GM12872 (cell line): ENCODE measurements around the gene F5.

Experiments used
- TF ChIP-seq, protein P1 (sequence below): IDR thresholded peaks from 3 replicates; pipeline ENCODE4 v1.5.1; 2011; ENCODE audit warnings: low read depth, mild to moderate bottlenecking, low read length, moderate library complexity; ENCODE audit not compliant: insufficient read depth

F5 gene

DNA sequence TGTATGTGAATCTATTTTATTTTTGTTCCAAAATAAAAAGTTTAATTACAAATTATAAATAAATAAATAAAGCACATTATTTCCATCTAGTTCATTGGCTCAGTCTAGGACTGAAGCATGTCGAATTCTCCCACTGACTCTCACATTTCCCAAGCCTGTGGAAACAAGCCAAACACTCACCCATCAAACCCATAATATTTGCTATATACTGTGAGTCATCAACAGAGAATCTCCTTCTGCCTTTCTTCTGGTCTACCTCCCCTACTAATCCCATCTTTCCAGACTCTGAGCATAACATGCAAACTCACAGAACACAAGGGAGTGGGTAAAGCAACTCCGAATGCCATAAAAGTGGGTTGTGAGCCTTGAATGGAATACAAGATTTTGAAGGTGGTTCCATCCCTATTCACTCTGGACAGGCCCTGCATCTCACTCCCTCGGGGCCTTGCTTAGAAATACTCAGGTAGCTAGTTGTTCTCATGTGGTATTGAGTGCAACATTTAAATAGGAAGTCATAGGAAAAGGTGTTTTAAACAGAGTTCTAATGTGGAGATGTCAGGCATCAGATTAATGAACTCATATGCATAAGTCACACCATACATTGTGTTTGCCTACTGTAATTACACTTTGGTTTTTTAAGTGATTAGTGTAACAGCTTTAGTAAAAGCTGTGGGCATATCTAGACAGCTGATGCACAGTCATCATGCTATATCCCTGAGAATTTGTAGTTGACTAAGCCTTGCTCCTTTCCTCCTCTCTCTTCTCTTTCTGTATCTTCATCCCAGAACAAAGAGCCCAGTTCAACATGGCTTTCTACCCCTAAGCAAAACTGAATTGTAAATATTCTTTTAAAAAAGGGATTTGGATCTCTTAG is 47.0 kb downstream of the F5 start:
- TF ChIP-seq, protein P1, sequence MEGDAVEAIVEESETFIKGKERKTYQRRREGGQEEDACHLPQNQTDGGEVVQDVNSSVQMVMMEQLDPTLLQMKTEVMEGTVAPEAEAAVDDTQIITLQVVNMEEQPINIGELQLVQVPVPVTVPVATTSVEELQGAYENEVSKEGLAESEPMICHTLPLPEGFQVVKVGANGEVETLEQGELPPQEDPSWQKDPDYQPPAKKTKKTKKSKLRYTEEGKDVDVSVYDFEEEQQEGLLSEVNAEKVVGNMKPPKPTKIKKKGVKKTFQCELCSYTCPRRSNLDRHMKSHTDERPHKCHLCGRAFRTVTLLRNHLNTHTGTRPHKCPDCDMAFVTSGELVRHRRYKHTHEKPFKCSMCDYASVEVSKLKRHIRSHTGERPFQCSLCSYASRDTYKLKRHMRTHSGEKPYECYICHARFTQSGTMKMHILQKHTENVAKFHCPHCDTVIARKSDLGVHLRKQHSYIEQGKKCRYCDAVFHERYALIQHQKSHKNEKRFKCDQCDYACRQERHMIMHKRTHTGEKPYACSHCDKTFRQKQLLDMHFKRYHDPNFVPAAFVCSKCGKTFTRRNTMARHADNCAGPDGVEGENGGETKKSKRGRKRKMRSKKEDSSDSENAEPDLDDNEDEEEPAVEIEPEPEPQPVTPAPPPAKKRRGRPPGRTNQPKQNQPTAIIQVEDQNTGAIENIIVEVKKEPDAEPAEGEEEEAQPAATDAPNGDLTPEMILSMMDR: no peak

DNA sequence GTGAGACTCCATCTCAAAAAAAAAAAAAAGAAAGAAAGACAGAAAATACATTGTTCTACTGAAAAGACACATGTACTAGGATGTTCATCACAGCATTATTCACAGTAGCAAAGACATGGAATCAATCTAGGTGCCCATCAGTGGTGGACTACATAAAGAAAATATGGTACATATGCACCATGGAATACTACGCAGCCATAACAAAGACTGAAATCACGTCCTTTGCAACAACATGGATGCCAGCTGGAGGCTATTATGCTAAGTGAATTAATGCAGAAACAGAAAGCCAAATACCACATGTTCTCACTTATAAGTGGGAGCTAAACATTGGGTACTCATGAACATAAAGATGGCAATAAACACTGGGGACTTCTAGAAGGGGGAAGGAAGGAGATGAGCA is 51.6 kb downstream of the F5 start:
- TF ChIP-seq, protein P1: no peak

DNA sequence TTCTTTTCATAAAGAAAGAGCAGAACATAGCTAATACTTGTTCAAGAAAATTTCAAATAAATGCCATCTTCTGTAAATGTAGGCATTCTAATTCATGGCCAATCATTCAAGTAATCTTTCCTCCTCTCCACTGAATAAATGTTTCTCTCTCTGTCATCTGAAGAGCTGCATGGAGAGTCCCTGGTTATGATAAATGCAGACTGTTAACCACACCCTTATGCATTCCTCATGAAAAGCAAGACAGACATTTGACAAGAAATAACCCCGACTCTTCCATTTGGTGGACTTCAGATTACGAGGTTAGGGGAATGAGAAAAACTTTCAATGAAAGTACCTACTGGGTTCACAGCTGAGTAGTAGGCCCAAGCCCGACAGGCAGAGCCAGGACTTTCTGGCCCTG is 55.8 kb downstream of the F5 start:
- TF ChIP-seq, protein P1: no peak

DNA sequence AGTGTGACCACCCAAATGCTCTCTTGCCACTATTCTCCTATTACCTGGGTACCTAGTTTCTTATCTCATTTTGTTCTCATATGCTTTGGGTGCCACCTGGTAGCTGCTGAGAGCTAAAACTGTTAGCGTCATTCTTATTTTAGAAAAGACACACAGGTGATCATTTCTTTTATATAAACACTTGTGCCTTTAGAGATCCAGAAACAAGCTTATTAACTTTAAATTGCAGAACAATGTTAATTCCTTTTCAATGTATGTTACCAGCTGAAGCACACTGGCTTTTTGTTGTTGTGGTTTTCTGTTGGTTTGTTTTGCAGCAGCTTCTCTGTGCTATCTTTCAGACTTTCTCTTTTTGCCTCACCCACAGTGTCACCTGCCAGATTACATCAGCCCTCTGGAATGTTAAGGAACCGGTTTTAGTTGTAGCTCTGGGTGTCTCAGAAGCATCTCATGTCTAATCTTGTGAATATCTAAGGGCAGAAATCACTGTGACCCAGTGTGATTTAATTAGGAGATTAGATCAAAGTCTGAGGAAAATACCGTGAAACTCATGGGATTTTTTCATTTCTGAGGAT is 57.1 kb downstream of the F5 start:
- TF ChIP-seq, protein P1: no peak

GRCh38 chr1:169528215-169529067 is 57.8 kb downstream of the F5 start:
- TF ChIP-seq, protein P1: no peak

DNA sequence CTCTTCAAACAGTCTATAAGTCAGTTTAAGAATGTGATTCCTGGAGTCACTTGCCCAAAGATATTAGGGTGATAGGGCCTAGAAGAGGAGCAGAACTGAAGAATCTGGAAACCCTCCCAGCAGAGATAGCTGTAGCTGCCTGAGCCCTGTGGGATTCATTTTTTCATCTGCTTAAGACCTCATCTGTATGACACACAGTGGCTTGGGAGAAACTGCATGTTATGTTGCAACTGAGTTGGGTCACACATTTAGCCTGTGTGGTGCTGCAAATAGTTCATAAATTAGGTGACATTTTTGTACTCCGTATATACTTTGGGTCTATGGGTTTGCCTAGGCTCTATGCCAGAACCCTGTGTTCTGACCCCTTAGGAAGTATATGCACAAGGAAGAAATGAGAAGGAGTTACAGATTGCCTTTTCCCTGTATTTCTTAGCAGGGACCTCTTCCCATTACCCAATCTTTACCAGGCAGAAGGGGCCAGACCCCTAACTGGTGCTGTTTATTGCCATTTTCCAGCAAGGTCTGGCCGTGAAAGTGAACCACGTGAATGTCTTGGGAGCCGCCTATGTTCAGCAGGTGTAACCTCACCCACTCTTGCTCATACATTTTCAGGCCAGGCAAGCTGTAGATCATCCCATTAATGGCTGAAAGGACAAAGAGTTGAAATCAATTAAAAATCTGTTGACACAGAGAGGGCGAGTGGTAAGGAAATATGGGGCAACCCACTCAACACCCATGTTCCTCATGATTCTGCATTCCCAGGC is 58.6 kb downstream of the F5 start:
- TF ChIP-seq, protein P1: no peak
